NOMO-1 (cell line): ENCODE measurements around the gene TAS2R31.
"Not testable (repeated sequence)": the region's sequence is repeated elsewhere in the genome, so short reads cannot be mapped to it uniquely, and the experiment has no call there.

Experiments
- DNase-seq, 2 experiments: peaks; one replicate each; lab custom pipeline; 2025; ENCODE audit not compliant: unreplicated experiment in 2 of 2; lab: John Stamatoyannopoulos, UW

TAS2R31 gene, protein sequence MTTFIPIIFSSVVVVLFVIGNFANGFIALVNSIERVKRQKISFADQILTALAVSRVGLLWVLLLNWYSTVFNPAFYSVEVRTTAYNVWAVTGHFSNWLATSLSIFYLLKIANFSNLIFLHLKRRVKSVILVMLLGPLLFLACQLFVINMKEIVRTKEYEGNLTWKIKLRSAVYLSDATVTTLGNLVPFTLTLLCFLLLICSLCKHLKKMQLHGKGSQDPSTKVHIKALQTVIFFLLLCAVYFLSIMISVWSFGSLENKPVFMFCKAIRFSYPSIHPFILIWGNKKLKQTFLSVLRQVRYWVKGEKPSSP

DNA sequence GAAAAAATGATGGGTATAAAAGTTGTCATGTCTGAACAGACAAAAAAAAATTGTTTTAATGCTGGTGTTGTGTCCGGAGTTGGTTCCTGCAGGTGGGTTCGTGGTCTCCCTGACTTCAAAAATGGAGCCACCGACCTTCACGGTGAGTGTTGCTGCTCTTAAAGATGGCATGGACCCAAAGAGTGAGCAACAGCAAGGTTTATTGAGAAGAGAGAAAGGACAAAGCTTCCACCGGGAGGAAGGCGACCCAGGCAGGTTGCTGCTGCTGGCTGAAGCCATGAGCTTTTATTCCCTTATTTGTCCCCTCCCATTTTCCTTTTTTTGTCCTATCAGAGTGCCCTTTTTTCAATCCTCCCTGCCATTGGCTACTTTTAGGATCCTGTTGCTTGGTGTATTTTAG lies at the start of gene TAS2R31:
Gene TAS2R31, minus strand, starts transcription at position 101 of the 400 bp plus-strand sequence. Its CDS starts 72 bp downstream, at position 29.
- no peak for DNase-seq

DNA sequence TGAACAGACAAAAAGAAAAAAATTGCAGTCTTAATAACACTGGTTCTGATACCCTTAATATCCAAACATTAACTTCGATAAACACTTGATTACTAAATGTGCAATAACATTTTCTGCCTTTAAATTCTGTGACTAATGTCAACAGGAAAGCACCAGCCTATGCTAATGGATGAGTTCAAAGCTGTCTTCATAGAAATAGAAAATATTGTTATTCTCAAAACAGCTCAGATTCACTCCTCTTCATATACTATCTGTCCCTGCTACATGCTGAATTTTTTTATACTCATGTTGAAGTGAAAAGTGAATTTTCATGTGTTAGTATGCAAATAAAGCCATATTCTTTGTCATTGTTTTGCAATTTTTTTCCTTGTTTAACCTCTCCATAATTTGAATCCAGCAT lies 47.0 kb upstream of the TAS2R31 start:
- DNase-seq: no peak

DNA sequence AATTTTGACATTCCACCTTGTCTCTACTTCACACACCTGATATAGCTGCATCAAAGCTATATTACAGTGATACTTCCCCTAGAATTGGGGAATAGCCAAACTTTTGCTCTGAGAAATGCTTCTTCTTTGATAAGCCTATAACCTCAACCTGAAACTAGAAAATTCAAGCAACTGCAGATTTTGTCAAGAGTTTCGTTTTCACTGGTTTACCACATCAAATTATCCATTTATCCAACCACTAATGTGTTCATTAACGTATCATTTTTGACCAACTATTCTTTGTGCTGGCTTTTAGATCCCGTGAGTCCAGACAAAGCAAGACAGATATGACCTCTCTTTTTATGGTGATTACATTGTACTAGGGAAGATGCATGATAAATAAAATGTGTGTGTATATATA lies 44.4 kb upstream of the TAS2R31 start:
- DNase-seq: no peak

DNA sequence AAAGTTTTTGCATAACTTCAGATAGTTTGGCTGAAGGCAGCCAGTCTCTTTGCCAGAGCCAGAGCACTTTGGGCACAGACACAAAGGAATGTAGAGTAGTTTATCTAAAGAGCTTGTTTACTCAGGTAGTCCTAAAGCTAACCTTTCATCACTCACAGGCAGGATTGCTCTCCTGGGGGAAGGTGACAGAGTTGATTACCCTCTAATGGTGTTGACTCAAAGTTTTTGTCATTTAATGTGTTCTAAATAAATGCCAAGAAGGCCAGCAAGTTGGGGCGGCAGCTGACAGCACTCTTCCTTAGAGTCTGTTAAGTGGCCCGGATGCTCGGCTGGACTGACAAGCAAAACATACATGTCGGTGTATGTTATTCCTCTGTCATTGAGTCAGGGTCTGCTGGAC lies 40.2 kb upstream of the TAS2R31 start:
- no peak for DNase-seq

- no peak for DNase-seq
Observed at GRCh38 chr12:11070999-11071398, 39.8 kb upstream of the TAS2R31 start.

DNA sequence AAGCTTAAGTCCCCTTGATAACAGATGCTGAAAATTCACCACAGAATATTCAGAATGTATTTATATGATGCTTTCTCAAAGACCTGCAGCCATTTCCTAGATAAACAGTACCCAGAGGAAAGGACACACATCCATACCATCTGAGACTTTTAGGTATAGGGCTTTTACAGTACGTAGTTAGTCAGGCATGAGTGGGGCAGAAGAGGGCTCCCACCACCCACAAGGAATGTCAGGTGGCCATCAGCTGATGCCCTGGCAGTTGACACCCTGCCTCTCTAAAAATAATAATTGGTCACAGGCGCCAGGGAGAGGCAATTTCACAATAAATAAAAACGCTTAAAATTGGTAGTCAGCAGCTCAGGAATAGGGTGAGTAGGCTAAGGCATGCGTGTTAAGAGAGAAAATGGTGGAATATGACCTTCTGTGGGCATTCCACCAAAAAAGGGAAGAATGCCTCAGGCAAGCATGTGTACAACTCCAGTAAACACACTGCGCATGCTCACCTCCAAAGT lies 38.7 kb upstream of the TAS2R31 start:
- DNase-seq: no peak

DNA sequence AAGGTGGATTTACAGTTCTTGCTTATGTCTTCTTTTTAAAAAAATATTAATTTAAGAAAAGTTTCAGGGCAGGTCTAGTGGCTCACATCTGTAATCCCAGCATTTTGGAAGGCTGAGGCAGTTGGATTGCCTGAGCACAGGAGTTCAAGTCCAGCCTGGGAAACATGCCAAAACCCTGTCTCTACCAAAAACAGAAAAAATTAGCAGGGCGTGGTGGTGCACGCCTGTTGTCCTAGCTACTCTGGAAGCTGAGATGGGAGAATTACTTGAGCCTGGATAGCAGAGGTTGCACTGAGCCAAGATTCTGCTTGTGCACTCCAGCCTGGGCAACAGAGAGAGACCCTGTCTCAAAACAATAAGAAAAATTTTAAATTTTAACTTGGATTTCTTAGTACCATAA lies 36.3 kb upstream of the TAS2R31 start:
- DNase-seq: no peak

- DNase-seq: not testable (repeated sequence)
Observed at GRCh38 chr12:11062194-11062593, 31.0 kb upstream of the TAS2R31 start, which contains the start of gene TAS2R46. Gene TAS2R46 (minus strand): TSS chr12:11062294. CDS start chr12:11062294, 0 bp downstream.

DNA sequence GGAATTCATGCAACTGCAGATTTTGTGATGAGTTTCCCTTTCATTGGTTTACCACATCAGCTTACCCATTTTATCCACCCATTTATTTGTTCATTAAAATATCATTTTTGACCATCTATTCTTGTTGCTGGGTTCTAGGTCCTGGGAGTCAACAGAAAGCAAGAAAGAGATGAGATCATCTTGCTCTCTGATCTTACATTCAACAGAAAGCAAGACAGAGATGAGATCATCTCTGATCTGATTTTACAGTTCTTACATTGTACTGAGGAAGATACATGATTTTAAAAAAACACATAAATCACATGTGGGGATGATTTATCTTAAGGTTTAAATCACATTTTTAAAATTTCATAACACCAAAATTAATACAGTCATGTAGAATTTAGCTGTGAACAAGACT lies 28.6 kb upstream of the TAS2R31 start:
- DNase-seq: no peak

GRCh38 chr12:11059041-11059440 lies 27.8 kb upstream of the TAS2R31 start:
- DNase-seq: no peak

GRCh38 chr12:11055306-11055705 lies 24.1 kb upstream of the TAS2R31 start:
- DNase-seq: no peak

GRCh38 chr12:11049806-11050531 lies 18.8 kb upstream of the TAS2R31 start:
- DNase-seq: not testable (repeated sequence)

GRCh38 chr12:11041366-11041765 lies 10.2 kb upstream of the TAS2R31 start:
- DNase-seq: not testable (repeated sequence)

- no peak for DNase-seq
Observed at GRCh38 chr12:11040162-11040561, 9.0 kb upstream of the TAS2R31 start.

DNA sequence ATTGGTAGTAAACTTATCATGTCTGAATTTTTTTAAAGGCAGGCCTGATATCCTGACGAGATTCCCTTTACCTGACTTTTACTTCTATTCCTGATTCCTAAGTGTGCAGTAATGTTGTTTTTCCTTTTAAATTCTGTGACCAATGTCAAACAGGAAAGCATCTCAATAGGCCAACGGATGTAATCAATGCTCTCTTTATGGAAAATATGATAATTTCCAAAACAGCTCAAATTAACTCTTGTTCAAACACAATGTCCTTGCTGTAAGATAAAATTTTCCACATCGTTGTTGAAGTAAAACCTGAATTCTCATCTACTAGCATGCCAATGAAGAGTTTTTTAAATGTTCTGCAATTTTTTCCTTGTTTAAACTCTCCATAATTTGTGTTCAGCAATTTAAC lies 8.0 kb upstream of the TAS2R31 start:
- DNase-seq: no peak

DNA sequence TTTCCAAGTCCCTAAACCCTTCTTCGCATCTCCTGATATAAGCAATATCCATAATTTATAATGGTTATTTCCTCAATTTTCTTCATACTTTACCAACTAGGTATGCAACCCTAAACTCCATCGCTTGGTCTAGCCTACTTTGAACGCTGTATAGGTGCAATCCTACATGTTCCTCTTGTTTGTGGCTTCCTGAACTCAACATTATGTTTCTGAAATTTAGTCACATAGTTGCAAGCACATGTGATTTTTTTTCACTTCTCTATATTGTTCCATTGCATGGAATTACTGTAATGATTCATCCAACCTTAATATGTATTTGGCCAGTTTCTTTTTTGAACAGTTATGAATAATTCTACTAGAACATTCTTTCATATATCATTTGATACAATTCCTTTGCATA lies 2.8 kb upstream of the TAS2R31 start:
- DNase-seq: not testable (repeated sequence)

- DNase-seq: no peak
Observed at GRCh38 chr12:11026118-11026517, 5.1 kb downstream of the TAS2R31 start.

DNA sequence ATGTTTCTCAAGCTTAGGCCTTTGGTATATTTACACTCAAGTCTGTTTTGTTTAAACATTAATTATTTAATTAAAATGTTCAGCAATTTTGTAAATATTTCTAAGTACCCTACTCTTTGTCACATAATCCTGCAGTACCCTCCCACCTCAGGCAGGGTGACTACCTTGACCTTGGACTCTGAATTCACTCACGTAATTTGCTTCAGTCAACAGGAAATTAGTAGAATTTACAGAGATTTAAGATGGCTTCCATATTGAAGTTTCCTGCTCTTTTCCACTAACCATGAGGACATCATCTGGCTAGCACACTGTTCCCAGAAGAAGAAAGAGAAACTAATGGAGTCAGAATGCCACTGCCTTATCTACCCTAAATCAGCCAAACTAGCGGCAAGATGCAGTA lies 7.8 kb downstream of the TAS2R31 start:
- no peak for DNase-seq

DNA sequence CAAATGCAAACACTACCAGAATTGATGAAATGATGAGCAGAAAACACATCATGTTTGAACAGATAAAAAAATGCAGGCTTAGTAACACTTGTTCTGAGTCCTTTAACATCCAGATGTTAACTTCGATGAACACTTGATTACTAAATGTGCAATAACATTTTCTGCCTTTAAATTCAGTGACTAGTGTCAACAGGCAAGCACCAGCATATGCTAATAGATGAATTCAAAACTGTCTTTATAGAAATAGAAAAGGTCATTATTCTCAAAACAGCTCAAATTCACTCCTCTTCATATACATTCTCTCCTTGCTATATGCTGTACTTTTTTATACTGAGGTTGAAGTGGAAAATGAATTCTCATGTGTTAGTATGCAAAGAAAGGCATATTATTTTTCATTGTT lies 8.7 kb downstream of the TAS2R31 start, which contains the start of gene TAS2R19:
Gene TAS2R19, minus strand, starts transcription at position 101 of the 400 bp plus-strand sequence. Its CDS starts 49 bp downstream, at position 52.
- no peak for DNase-seq

DNA sequence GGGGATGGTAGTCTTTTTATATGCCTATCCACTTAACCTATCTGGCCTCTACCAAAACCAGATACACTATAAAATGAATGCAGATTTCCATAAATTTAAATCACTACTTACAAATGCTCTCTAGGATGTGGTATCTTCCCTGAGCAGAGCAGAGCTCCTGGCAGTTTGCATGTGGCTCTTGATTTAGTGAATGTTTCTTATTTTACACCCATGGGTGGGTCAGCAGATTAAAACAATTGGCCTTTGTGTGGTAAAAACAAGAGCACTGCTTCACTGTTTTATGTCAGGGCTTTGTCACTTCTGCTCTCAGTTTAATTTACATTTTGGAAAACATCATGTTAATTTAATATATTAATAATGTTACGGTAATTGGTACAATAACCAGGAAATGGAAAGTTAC lies 14.3 kb downstream of the TAS2R31 start:
- DNase-seq: no peak

DNA sequence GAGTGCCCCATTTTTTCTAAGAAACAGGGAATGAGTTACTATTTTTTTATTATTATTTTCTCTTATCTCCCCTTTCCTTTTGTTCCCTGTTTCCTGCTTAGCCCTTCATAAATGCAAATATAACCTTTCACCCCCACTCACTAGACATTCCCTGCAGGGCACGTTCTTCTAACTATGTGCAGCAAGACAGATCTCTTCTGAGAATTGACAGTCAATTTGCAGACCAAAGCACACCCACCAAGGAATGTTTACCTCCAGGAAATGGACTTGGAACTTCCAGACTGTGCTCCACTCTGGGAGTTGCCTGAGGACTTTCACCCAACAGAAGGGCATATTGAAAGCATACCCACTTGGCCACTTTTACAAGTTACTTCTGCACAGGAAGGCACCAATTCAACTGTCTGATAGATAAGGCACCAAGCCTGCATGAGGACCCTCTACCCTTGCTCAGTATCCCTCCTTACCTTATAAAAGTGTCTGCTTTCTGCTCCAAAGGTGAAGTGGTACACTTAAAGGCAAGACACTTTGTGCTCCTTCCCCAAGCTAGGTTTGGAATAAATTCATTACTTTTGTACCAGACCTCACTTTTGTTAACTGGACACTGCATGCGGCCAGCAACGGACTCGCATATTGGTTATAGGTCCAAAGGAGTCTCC lies 15.3 kb downstream of the TAS2R31 start:
- no peak for DNase-seq
